HUES64 (cell line): ENCODE data around the gene RALBP1.

Experiments
- H3K27ac ChIP-seq: 2 replicates; pipeline ENCODE4 v1.7.0; 2013; ENCODE audit warnings: low read depth, low read length, inconsistent platforms
- H3K27me3 ChIP-seq: 2 replicates; pipeline ENCODE4 v1.6.1; 2013; ENCODE audit warnings: mild to moderate bottlenecking, low read length; ENCODE audit not compliant: insufficient read depth
- H3K36me3 ChIP-seq: 2 replicates; pipeline ENCODE4 v1.6.1; 2013; ENCODE audit warnings: mild to moderate bottlenecking, low read length; ENCODE audit not compliant: insufficient read depth
- H3K4me1 ChIP-seq: 2 replicates; pipeline ENCODE4 v1.6.1; 2013; ENCODE audit warnings: mild to moderate bottlenecking, low read length, moderate library complexity; ENCODE audit not compliant: insufficient read depth
- H3K4me3 ChIP-seq: 2 replicates; pipeline ENCODE4 v1.5.1; 2013; ENCODE audit warnings: mild to moderate bottlenecking, low read length, moderate library complexity
- H3K9ac ChIP-seq: 2 replicates; pipeline ENCODE4 v1.6.1; 2013; ENCODE audit warnings: mild to moderate bottlenecking, low read depth, low read length
- H3K9me3 ChIP-seq: 2 replicates; pipeline ENCODE4 v1.6.1; 2013; ENCODE audit warnings: low read depth, low read length; ENCODE audit not compliant: insufficient read depth
- WGBS: fragments of 150-250, 120-280 bp; methylation state at CpG from one replicate; pipeline ENCODE4 v1.1.7; 2013; ENCODE audit warnings: missing lambda C conversion rate; 5-methylcytosine and 5-hydroxymethylcytosine counted together

Gene RALBP1

GRCh38 chr18:9552191-9552590, 76.9 kb downstream of the RALBP1 start:
- Histone ChIP-seq H3K27me3 (no peaks in the 10 kb centered on the region), H3K4me3 (no peak overlapping the region), H3K9ac (no peak overlapping the region), H3K36me3 (peaks cover 87% of the 10 kb centered on the region), H3K9me3 (peaks cover 13% of the 10 kb centered on the region; the same call in 1 of the 2 replicates), H3K27ac (no peak overlapping the region), H3K4me1 (no peaks in the 10 kb centered on the region)
- WGBS: 100% methylated on average over 3 of the region's 3 CpGs

- no peak overlapping the region for H3K4me3 ChIP-seq
- H3K27me3 ChIP-seq: no peaks in the 10 kb centered on the region
- H3K36me3 ChIP-seq: peaks cover 87% of the 10 kb centered on the region
- peaks cover 13% of the 10 kb centered on the region; the same call in 1 of the 2 replicates for H3K9me3 ChIP-seq
- no peak overlapping the region for H3K9ac ChIP-seq
- H3K4me1 ChIP-seq: no peaks in the 10 kb centered on the region
- WGBS: 96% methylated on average over 4 of the region's 4 CpGs
- no peak overlapping the region for H3K27ac ChIP-seq
Measured at GRCh38 chr18:9552616-9553015, 77.3 kb downstream of the RALBP1 start.

DNA sequence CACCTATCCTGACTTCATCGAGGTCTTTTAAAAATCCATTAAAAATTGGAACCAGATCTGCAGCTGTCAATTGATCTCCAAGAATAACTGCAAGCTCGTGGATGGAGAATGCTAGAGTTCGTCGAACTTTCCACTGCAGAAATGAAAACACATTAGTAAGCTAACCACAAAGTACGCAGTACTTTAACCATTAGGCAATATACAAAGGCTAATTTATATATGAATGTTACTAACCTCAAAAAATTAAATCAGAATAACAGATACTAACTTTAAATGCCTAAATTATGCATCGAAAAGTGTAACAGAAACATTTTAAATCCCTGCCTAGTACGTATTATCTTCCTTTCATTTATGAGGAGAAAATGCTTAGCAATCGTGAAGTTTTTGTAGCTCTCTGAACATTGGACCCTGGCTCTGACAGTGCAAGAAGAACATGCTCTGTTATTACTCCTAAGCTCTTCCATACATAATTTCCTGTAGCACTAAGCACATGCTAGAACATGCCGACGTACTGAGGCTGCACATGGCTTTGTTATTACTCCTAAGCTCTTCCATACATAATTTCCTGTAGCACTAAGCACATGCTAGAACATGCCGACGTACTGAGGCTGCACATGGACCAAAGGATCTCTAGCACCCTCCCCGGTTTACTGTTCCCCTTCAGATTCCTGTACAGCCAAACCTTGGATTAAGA, 82.1 kb downstream of the RALBP1 start:
- Histone ChIP-seq H3K9me3 (peaks cover 13% of the 10 kb centered on the region; the same call in 1 of the 2 replicates), H3K4me1 (no peaks in the 10 kb centered on the region), H3K9ac (no peak overlapping the region), H3K27me3 (no peaks in the 10 kb centered on the region), H3K4me3 (no peak overlapping the region), H3K36me3 (peaks cover 90% of the 10 kb centered on the region), H3K27ac (no peak overlapping the region)
- 96% methylated on average over 13 of the region's 13 CpGs for WGBS

DNA sequence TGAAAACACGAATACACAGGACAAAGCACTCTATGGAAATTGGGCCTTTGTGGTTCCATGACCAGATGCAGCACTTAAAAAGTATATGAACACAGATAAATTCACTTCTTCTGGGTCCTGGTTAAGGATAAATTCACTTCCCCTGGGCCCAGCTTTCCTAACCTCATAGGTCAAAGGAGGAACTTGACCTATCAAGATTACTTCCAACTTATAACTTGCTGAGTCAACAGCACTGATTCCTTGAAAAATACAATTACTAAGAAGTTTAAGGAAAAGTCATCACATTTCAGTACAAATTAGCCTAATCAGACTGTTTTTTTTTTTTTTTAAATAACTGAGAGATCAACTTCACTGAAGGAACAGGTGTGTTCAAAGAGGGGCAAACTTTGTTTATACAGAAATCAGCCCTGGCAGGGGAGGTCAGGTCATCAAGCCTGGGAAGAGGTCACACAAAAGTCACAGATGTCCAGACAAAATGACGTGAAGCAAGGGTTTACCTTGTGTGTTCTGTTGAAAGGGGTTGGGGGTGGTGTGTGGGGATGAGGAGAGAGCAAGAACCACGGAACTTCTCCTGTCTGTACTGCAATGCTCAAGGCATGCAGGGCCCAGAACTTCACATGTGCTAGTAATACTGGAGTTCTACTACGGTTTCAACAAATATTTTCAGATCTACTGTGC, 83.2 kb downstream of the RALBP1 start:
- H3K36me3 ChIP-seq: peaks cover 90% of the 10 kb centered on the region
- H3K9ac ChIP-seq: no peak overlapping the region

GRCh38 chr18:9559253-9559652, 83.9 kb downstream of the RALBP1 start:
- 95% methylated on average over 6 of the region's 6 CpGs for WGBS
- peaks cover 92% of the 10 kb centered on the region for H3K36me3 ChIP-seq

More for the DNA sequence above, 83.2 kb downstream of the RALBP1 start:
- Histone ChIP-seq H3K4me3 (no peak overlapping the region), H3K9me3 (peaks cover 2% of the 10 kb centered on the region; the same call in 1 of the 2 replicates), H3K4me1 (no peaks in the 10 kb centered on the region), H3K27me3 (no peaks in the 10 kb centered on the region), H3K27ac (no peak overlapping the region)
- WGBS: 95% methylated on average over 3 of the region's 4 CpGs

GRCh38 chr18:9561759-9562158, 86.4 kb downstream of the RALBP1 start:
- Histone ChIP-seq H3K4me1 (no peaks in the 10 kb centered on the region), H3K4me3 (no peak overlapping the region), H3K27me3 (no peaks in the 10 kb centered on the region), H3K9ac (no peak overlapping the region), H3K9me3 (no peaks in the 10 kb centered on the region), H3K36me3 (peaks cover 87% of the 10 kb centered on the region), H3K27ac (no peak overlapping the region)
- 100% methylated on average over 1 of the region's 2 CpGs for WGBS

More at GRCh38 chr18:9559253-9559652, 83.9 kb downstream of the RALBP1 start:
- H3K9me3 ChIP-seq: no peaks in the 10 kb centered on the region
- H3K9ac ChIP-seq: no peak overlapping the region
- H3K27ac ChIP-seq: no peak overlapping the region
- H3K4me3 ChIP-seq: no peak overlapping the region
- H3K27me3 ChIP-seq: no peaks in the 10 kb centered on the region
- H3K4me1 ChIP-seq: no peaks in the 10 kb centered on the region

GRCh38 chr18:9562584-9562983, 87.3 kb downstream of the RALBP1 start:
- Histone ChIP-seq H3K27me3 (no peaks in the 10 kb centered on the region), H3K9ac (no peak overlapping the region), H3K9me3 (no peaks in the 10 kb centered on the region), H3K4me3 (no peak overlapping the region), H3K36me3 (peaks cover 87% of the 10 kb centered on the region), H3K4me1 (no peaks in the 10 kb centered on the region), H3K27ac (no peak overlapping the region)
- 96% methylated on average over 4 of the region's 4 CpGs for WGBS

- Histone ChIP-seq H3K9me3 (no peaks in the 10 kb centered on the region), H3K36me3 (peaks cover 87% of the 10 kb centered on the region), H3K4me3 (no peak overlapping the region), H3K9ac (no peak overlapping the region), H3K27me3 (no peaks in the 10 kb centered on the region), H3K4me1 (no peaks in the 10 kb centered on the region), H3K27ac (no peak overlapping the region)
- over 99% methylated on average over 3 of the region's 4 CpGs for WGBS
Measured at GRCh38 chr18:9563331-9563730, 88.0 kb downstream of the RALBP1 start.

DNA sequence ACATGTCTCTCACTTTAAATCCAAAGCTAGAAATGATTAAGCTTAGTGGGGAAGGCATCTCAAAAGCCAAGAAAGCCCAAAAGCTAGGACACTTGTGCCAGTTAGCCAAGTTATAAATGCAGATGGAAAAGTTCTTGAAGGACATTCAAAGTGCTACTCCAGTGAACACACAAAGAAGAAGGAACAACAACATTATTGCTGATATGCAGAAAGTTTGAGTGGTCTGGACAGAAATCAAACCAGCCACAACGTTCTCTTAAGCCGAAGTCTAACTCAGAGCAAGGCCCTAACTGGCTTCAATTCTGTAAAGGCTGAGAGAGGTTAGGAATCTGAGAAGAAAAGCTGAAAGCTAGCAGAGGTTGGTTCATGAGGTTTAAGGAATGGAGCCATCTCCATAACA, 90.1 kb downstream of the RALBP1 start:
- Histone ChIP-seq H3K27me3 (no peaks in the 10 kb centered on the region), H3K27ac (no peak overlapping the region), H3K4me1 (no peaks in the 10 kb centered on the region), H3K9me3 (no peaks in the 10 kb centered on the region), H3K4me3 (no peak overlapping the region), H3K36me3 (peaks cover 86% of the 10 kb centered on the region), H3K9ac (no peak overlapping the region)
- 100% methylated on average over 2 of the region's 2 CpGs for WGBS

- H3K36me3 ChIP-seq: peaks cover 88% of the 10 kb centered on the region
- H3K4me3 ChIP-seq: no peak overlapping the region
Measured at GRCh38 chr18:9568186-9568585, 92.9 kb downstream of the RALBP1 start.

GRCh38 chr18:9569178-9569577, 93.9 kb downstream of the RALBP1 start:
- peaks cover 85% of the 10 kb centered on the region for H3K36me3 ChIP-seq
- WGBS: 91% methylated on average over 7 of the region's 8 CpGs
- H3K9ac ChIP-seq: no peak overlapping the region
- H3K27ac ChIP-seq: no peak overlapping the region
- peaks cover 3% of the 10 kb centered on the region; the same call in 1 of the 2 replicates for H3K4me1 ChIP-seq
- no peaks in the 10 kb centered on the region for H3K27me3 ChIP-seq
- no peak overlapping the region for H3K4me3 ChIP-seq
- no peaks in the 10 kb centered on the region for H3K9me3 ChIP-seq

More at GRCh38 chr18:9568186-9568585, 92.9 kb downstream of the RALBP1 start:
- Histone ChIP-seq H3K27me3 (no peaks in the 10 kb centered on the region), H3K4me1 (no peaks in the 10 kb centered on the region), H3K9me3 (no peaks in the 10 kb centered on the region), H3K9ac (no peak overlapping the region), H3K27ac (no peak overlapping the region)
